HG03520 (cell line): ENCODE results near the gene C5AR2.
"Not testable (repeated sequence)": the region's sequence is repeated elsewhere in the genome, so short reads cannot be mapped to it uniquely, and the experiment has no call there.

Experiments
- ATAC-seq: cut with Tn5 transposase; IDR thresholded peaks from one replicate; pipeline ENCODE4 v1.9.1; 2021; ENCODE audit warnings: mild to moderate bottlenecking, moderate library complexity; ENCODE audit not compliant: unreplicated experiment

C5AR2 gene

DNA sequence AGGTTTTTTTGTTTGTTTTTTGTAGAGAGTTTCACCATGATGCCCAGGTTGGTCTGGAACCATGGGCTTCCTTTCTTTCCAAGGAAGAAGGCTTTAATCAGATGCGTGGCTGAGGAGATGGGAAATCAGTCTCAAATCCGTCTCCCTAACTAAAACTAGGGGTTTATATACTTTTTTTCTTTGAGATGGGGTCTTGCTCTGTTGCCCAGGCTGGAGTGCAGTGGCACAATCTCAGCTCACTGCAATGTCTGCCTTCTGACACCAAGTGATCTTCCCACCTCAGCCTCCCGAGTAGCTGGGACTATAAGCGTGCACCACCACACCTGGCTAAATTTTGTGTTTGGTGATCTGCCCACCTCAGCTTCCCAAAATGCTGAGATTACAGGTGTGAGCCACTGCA, 52.6 kb downstream of the C5AR2 start:
- ATAC-seq, result not testable (repeated sequence)

DNA sequence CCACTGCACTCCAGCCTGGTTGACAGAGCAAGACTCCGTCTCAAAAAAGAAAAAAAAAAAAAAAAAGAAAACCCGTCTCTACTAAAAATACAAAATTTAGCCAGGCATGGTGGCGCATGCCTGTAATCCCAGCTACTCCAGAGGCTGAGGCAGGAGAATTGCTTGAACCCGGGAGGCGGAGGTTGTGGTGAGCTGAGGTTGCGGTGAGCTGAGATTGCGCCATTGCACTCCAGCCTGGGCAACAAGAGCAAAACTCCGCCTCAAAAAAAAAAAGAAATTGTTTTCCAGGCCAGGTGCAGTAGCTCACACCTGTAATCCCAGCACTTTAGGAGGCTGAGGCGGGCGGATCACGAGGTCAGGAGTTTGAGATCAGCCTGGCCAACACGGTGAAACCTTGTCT, 54.6 kb downstream of the C5AR2 start:
- ATAC-seq, result not testable (repeated sequence)

DNA sequence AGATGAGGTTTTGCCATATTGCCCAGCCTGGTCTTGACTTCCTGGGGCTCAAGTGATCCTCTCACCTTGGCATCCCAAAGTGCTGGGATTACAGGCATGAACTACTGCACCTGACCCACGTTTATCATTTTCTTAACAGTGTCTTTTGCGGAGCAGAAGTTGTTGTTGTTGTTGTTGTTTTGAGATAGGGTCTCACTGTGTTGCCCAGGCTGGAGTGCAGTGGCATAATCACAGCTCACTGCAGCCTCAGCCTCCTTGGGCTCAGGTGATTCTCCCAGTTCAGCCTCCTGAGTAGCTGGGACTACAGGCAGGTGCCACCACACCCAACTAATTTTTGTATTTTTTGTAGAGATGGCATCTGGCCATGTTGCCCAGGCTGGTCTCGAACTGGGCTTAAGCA, 55.6 kb downstream of the C5AR2 start:
- not testable (repeated sequence) for ATAC-seq

DNA sequence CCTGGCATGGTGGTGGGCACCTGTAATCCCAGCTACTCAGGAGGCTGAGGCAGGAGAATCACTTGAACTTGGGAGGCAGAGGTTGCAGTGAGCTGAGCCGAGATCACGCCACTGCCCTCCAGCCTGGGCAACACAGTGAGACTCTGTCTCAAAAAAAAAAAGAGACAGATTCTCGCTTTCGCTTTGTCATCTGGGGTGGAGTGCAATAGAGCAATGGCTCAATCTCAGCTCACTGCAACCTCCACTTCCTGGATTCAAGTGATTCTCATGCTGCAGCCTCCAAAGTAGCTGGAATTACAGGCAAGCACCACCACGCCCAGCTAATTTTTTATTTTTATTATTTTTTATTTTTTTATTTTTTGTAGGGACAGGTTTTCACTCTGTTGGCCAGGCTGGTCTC, 56.7 kb downstream of the C5AR2 start:
- ATAC-seq, result not testable (repeated sequence)

DNA sequence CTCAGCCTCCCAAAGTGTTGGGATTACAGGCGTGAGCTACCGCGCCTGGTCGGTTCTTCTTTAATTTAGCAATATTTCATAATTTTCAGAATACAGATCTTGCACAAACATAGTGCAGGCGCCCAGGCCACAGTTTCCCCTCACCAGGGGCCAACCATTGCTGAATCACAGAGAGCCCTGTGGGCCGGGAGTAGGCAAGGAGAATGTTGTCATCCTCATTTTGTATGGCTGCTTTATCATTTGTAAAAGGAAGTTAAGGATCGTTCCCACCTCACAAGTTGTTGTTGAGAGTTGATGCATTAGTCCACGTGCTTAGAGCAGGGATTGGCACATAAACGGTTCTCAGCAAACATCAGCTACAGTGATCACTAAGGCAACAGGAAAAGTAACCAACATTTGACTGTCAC, 57.2 kb downstream of the C5AR2 start:
- ATAC-seq, result no peak

DNA sequence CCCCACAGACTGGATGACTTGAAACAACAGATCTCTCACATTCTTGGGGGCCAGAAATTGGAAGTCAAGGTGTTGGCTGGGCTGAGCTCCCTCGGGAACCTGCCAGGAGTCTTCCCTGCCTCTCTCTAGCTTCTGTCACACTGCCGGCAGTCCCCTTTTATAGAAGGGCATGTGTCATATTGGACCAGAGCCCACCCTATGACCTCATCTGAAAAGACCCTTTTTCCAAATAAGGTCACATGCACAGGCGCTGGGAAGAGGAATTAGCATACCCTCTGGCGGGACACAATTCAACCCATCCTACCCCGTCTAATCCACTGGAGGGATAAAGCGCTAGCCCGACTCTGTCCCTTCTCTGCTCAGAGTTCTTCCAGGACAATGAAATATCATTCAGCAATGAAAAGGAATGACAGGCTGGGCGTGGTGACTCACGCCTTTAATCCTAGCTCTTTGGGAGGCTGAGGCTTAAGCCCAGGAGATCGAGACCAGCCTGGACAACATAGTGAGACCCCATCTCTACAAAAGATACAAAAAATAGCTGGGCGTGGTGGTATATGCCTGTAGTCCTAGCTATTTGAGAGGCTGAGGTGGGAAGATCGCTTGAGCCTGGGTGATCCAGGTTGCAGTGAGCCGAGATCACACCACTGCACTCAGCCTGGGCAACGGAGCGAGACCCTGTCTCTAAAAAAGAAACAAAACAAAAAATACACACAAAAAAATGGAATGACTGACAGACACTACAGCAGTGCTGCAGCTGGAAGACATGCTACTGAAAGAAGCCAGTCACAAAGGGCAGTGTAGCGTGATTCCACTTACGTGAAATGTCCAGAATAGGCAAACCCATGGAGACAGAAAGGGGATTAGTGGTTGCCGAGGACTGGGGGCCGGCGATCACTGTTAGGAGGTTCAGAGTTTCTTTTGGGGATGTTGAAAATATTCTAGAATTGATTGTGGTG, 58.8 kb downstream of the C5AR2 start:
- no peak for ATAC-seq

DNA sequence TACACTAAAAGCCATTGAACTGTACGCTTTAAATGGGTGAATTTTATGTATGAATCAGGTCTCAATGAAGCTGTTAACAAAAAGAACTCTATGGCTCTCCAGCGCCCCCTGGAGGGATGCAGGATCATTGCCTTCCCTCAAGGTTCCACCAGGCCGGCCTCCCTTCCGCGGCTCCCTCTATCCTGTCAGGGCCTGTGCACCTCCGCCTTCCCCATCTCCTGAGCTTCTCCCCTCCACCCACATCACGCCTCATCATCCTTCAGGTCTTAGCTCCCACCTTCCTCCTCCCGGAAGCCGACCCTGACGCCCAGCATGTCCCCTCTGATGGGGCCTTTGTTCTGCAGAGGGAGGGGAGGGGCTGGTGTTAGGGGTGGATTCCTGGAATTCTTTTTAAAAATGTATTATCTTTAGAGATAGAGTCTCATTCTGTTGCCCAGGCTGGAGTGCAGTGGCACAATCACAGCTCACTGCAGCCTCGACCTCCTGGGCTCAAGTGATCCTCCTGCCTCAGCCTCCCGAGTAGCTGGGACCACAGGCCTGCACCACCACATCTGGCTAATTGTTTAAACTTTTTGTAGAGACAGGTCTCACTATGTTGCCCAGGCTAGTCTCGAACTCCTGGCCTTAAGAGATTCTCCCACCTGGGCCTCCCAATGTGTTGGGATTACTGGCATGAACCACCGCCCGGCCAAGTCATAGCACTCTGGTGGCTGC, 59.7 kb downstream of the C5AR2 start:
- ATAC-seq, result no peak
